ENCODE measurements around the gene CD44.

DNA sequence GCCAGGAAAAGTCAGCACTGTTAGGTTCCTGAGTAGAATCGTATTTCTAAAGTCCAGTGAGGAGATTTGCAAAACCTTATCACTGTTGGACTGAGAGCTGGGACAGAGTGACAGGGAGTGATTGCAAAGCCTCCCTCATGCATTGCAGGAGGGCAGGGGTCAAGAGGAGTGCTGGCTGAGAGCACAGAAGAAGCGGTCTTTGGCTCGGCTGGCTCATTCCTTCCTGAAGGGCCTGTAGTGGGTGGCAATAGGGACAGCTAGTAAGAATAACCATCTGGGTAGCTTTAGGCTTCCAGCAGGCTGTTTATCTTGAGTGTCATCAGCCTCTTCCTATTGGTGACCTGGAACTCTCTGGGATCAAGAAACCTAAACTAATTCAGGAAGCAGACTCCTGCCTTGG, 53.4 kb downstream of the CD44 start:
- TF ChIP-seq, protein P1, sequence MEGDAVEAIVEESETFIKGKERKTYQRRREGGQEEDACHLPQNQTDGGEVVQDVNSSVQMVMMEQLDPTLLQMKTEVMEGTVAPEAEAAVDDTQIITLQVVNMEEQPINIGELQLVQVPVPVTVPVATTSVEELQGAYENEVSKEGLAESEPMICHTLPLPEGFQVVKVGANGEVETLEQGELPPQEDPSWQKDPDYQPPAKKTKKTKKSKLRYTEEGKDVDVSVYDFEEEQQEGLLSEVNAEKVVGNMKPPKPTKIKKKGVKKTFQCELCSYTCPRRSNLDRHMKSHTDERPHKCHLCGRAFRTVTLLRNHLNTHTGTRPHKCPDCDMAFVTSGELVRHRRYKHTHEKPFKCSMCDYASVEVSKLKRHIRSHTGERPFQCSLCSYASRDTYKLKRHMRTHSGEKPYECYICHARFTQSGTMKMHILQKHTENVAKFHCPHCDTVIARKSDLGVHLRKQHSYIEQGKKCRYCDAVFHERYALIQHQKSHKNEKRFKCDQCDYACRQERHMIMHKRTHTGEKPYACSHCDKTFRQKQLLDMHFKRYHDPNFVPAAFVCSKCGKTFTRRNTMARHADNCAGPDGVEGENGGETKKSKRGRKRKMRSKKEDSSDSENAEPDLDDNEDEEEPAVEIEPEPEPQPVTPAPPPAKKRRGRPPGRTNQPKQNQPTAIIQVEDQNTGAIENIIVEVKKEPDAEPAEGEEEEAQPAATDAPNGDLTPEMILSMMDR (conservative IDR thresholded peaks at IDR 0.05 in 1 of 2, IDR thresholded peaks at IDR 0.05 in 1 of 2; ENCODE audit: low read depth in 1 of 2, low read length in 2 of 2): no peak
- TF ChIP-seq EZH2 (IDR thresholded peaks at IDR 0.05; ENCODE audit: low read length, missing control alignments): no peak
